ENCODE results near the gene PLSCR1. TPM values are rescaled to one million over a fixed set of nuclear protein-coding genes. Genes with fewer than 3 reads are reported as not detected.
"Not testable (repeated sequence)": the region's sequence is repeated elsewhere in the genome, so short reads cannot be mapped to it uniquely, and the experiment has no call there.

The PLSCR1 gene
- total RNA-seq, 2 donors from 2014 or later = 61.7 to 64.9 TPM

- Histone ChIP-seq H3K4me3 (no peak overlapping the region), H3K36me3 (replicated peaks in 1 of 2; ENCODE audit: insufficient read depth in 1 of 2, low read depth in 2 of 2) (peaks cover 5 to 14% of the 10 kb centered on the region in 2 donors), H3K9me3 (no peaks in the 10 kb centered on the region), H3K4me1 (peaks cover 5% of the 10 kb centered on the region), H3K27ac (no peak overlapping the region), H3K27me3 (no peaks in the 10 kb centered on the region)
- TF ChIP-seq POLR2A (IDR thresholded peaks at IDR 0.05) = no peak
- no peak for TF ChIP-seq CTCF (IDR thresholded peaks at IDR 0.05)
- DNase-seq = no peak
- ATAC-seq = no peak
- 45 to 62% methylated on average over 4 of the region's 4 CpGs for WGBS, 2 donors
- intact Hi-C loops (cut with DNase I) = no loop called here
Observed at GRCh38 chr3:146523531-146523930, 20.9 kb downstream of the PLSCR1 start.

GRCh38 chr3:146522174-146523158 lies 21.9 kb downstream of the PLSCR1 start:
- ATAC-seq; DNase-seq; H3K27ac ChIP-seq; intact Hi-C loops (cut with DNase I); H3K27me3 ChIP-seq; H3K4me3 ChIP-seq; H3K9me3 ChIP-seq: not testable (repeated sequence)
- H3K36me3 ChIP-seq (replicated peaks in 1 of 2; ENCODE audit: insufficient read depth in 1 of 2, low read depth in 2 of 2) = peaks cover 5 to 11% of the 10 kb centered on the region in 2 donors
- peaks cover 14% of the 10 kb centered on the region for H3K4me1 ChIP-seq
- WGBS, 2 donors = 84 to 88% methylated on average over 17 of the region's 17 CpGs

- Histone ChIP-seq H3K27me3 (no peaks in the 10 kb centered on the region), H3K4me3 (no peak overlapping the region), H3K4me1 (peaks cover 15% of the 10 kb centered on the region), H3K36me3 (replicated peaks in 1 of 2; ENCODE audit: insufficient read depth in 1 of 2, low read depth in 2 of 2) (peaks cover 5 to 6% of the 10 kb centered on the region in 2 donors), H3K9me3 (no peaks in the 10 kb centered on the region), H3K27ac (no peak overlapping the region)
- intact Hi-C loops (cut with DNase I) = no loop called here
- DNase-seq (no peak), ATAC-seq (no peak)
- WGBS, 2 donors = 91% methylated on average over 1 of the region's 1 CpG
- TF ChIP-seq POLR2A (IDR thresholded peaks at IDR 0.05) (no peak), CTCF (IDR thresholded peaks at IDR 0.05) (no peak)
Observed at GRCh38 chr3:146521394-146521793, 23.0 kb downstream of the PLSCR1 start.

GRCh38 chr3:146519810-146520209 lies 24.6 kb downstream of the PLSCR1 start:
- ATAC-seq (no peak), DNase-seq (no peak)
- Histone ChIP-seq H3K36me3 (replicated peaks in 1 of 2; ENCODE audit: insufficient read depth in 1 of 2, low read depth in 2 of 2) (peaks cover 2 to 7% of the 10 kb centered on the region in 2 donors), H3K9me3 (no peaks in the 10 kb centered on the region), H3K4me1 (peaks cover 15% of the 10 kb centered on the region), H3K27me3 (no peaks in the 10 kb centered on the region), H3K4me3 (no peak overlapping the region), H3K27ac (no peak overlapping the region)
- intact Hi-C loops (cut with DNase I) = no loop called here
- TF ChIP-seq POLR2A (IDR thresholded peaks at IDR 0.05) (no peak), CTCF (IDR thresholded peaks at IDR 0.05) (no peak)

- DNase-seq = peak; percentile 35 to 66 (median 44)
- Histone ChIP-seq H3K27ac (peak overlapping the region; percentile 17 to 71 (median 51)), H3K4me1 (peaks cover 26% of the 10 kb centered on the region), H3K4me3 (no peak overlapping the region), H3K9me3 (no peaks in the 10 kb centered on the region), H3K27me3 (no peaks in the 10 kb centered on the region), H3K36me3 (replicated peaks in 1 of 2; ENCODE audit: insufficient read depth in 1 of 2, low read depth in 2 of 2) (peaks cover 0 to 7% of the 10 kb centered on the region in 2 donors)
- whole genome bisulfite sequencing, 2 donors = 42 to 50% methylated on average over 4 of the region's 4 CpGs
- no peak for TF ChIP-seq POLR2A (IDR thresholded peaks at IDR 0.05)
- no peak for TF ChIP-seq CTCF (IDR thresholded peaks at IDR 0.05)
- intact Hi-C loops (cut with DNase I) = no loop called here
- peak; percentile 91 for ATAC-seq
Observed at GRCh38 chr3:146517684-146518435, 26.5 kb downstream of the PLSCR1 start.
